Panc1 (cell line): ENCODE data around the gene CBY1. TPM values are rescaled to one million over a fixed set of nuclear protein-coding genes. Genes with fewer than 3 reads are reported as not detected.

Experiments used
- ATAC-seq: fragments of 200-7000 bp; cut with Tn5 transposase; 2 replicates; pipeline ENCODE4 v1.9.1; 2020; ENCODE audit warnings: mild to moderate bottlenecking, moderate library complexity
- BruUV-seq: library from RNA; stranded (reverse); fragments of 400-500 nt; replicated peaks from 2 replicates; lab custom pipeline; 2021; lab: Mats Ljungman, UMichigan
- CTCF ChIA-PET: fragments of 300-600 bp; sonication (Branson Sonifier 250); formaldehyde crosslinking; loops from one replicate; lab custom pipeline; 2022; ENCODE audit warnings: antibody characterized with exemption; lab: Charles Lee
- POLR2A ChIA-PET: fragments of 300-600 bp; sonication (Branson Sonifier 250); formaldehyde crosslinking; loops from one replicate; lab custom pipeline; 2022; ENCODE audit warnings: antibody characterized with exemption; lab: Charles Lee
- DNase-seq: peaks from one replicate; pipeline ENCODE4 v3.0.0-alpha.2; 2010; ENCODE audit warnings: low read depth, low spot score
- H3K27ac ChIP-seq: 2 replicates; pipeline ENCODE4 v1.5.1; 2011; ENCODE audit warnings: mild to moderate bottlenecking, low read length, inconsistent platforms
- H3K27me3 ChIP-seq: fragments of 200-500 bp; sonication (Bioruptor generic); 2 replicates; pipeline ENCODE4 v1.6.0; 2014; ENCODE audit warnings: low read length, inconsistent platforms; ENCODE audit not compliant: control insufficient read depth, insufficient read depth
- H3K36me3 ChIP-seq: fragments of 200-500 bp; sonication (Bioruptor generic); 2 replicates; pipeline ENCODE4 v1.5.1; 2014; ENCODE audit warnings: inconsistent platforms, mild to moderate bottlenecking, low read length, moderate library complexity; ENCODE audit not compliant: control insufficient read depth, insufficient read depth
- H3K4me1 ChIP-seq: 2 replicates; pipeline ENCODE4 v1.5.1; 2011; ENCODE audit warnings: inconsistent platforms, mild to moderate bottlenecking, low read length, moderate library complexity; ENCODE audit not compliant: control insufficient read depth, insufficient read depth
- H3K4me3 ChIP-seq, 2 experiments: 2 replicates each; pipeline ENCODE4 v1.5.1; 2011 to 2012; ENCODE audit warnings: low read depth in 2 of 2, low read length in 2 of 2, mild to moderate bottlenecking in 2 of 2, inconsistent platforms in 1 of 2, moderate library complexity in 1 of 2
- H3K9me3 ChIP-seq: fragments of 200-500 bp; sonication (Bioruptor generic); 2 replicates; pipeline ENCODE4 v1.5.1; 2014; ENCODE audit warnings: low read depth, mild to moderate bottlenecking, inconsistent platforms, low read length, moderate library complexity; ENCODE audit not compliant: control insufficient read depth, insufficient read depth
- CTCF ChIP-seq: fragments of 450-650 bp; IDR thresholded peaks from 2 replicates; pipeline ENCODE4 v1.5.1; 2017; ENCODE audit warnings: mild to moderate bottlenecking
- POLR2AphosphoS5 ChIP-seq: IDR thresholded peaks from 2 replicates; pipeline ENCODE4 v1.6.1; 2012; ENCODE audit warnings: mild to moderate bottlenecking, low read depth, low read length, moderate library complexity
- REST ChIP-seq, 2 experiments: IDR thresholded peaks; 2 replicates each; pipeline ENCODE4 v1.6.1; 2011 to 2012; ENCODE audit warnings: low read depth in 2 of 2, control low read depth in 1 of 2, low read length in 1 of 2, mild to moderate bottlenecking in 1 of 2, moderate library complexity in 1 of 2; ENCODE audit not compliant: insufficient read depth in 1 of 2
- SIN3A ChIP-seq: IDR thresholded peaks from 2 replicates; pipeline ENCODE4 v1.6.1; 2012; ENCODE audit warnings: low read depth, mild to moderate bottlenecking, low read length, moderate library complexity, borderline replicate concordance; ENCODE audit not compliant: insufficient read depth
- TCF7L2 ChIP-seq: IDR thresholded peaks from 2 replicates; pipeline ENCODE4 v1.6.1; 2011; ENCODE audit warnings: mild to moderate bottlenecking, low read depth, low read length, inconsistent platforms
- in situ Hi-C: cut with HindIII; loops from 2 replicates; pipeline ENCODE4 v1.10.0; 2016; ENCODE audit warnings: low sequenced_read_pairs, low pct_unique_long_range_greater_than_20kb
- intact Hi-C: fragments of 100-400 bp; cut with micrococcal nuclease; formaldehyde crosslinking; loops from one replicate; pipeline ENCODE4 v1.10.0; 2022; ENCODE audit not compliant: unreplicated experiment
- total RNA-seq: library from RNA; stranded (reverse); gene quantifications from one replicate; pipeline ENCODE4 v1.2.1, GENCODE V29; 2021; ENCODE audit not compliant: unreplicated experiment

The CBY1 gene
- total RNA-seq, 1 experiment from 2014 or later: 20.4 TPM

- Histone ChIP-seq H3K4me1 (no peaks in the 10 kb centered on the region; the same call in 1 of the 2 replicates), H3K27me3 (no peaks in the 10 kb centered on the region), H3K36me3 (peaks cover 4% of the 10 kb centered on the region; the same call in 1 of the 2 replicates), H3K4me3 (no peak overlapping the region), H3K27ac (no peak overlapping the region), H3K9me3 (no peaks in the 10 kb centered on the region)
- intact Hi-C loops: no loop called here
- no peak for ATAC-seq
- TF ChIP-seq REST (IDR thresholded peaks at IDR 0.05; ENCODE audit: insufficient read depth in 1 of 2, low read depth in 2 of 2, low read length in 1 of 2): no peak
- TF ChIP-seq SIN3A: no peak
- no peak for TF ChIP-seq POLR2AphosphoS5
- no peak for TF ChIP-seq TCF7L2
- TF ChIP-seq CTCF: no peak
- in situ Hi-C loops: no loop called here
- DNase-seq: no peak
- CTCF ChIA-PET: no interaction called here
- POLR2A ChIA-PET: no interaction called here
- no TSS peak for BruUV-seq
Measured at GRCh38 chr22:38653741-38654140, 2.7 kb upstream of the CBY1 start.

- POLR2A ChIA-PET: no interaction called here
Measured at GRCh38 chr22:38655519-38656255, 751 bp upstream of the CBY1 start.

More at GRCh38 chr22:38655519-38656255, 751 bp upstream of the CBY1 start:
- Histone ChIP-seq H3K4me1 (no peaks in the 10 kb centered on the region; the same call in 1 of the 2 replicates), H3K36me3 (peaks cover 4% of the 10 kb centered on the region; the same call in 1 of the 2 replicates), H3K27ac (peak overlapping the region; percentile 91), H3K4me3 (peak overlapping the region; percentile 76 to 77), H3K27me3 (no peaks in the 10 kb centered on the region), H3K9me3 (no peaks in the 10 kb centered on the region)
- TF ChIP-seq CTCF (no peak), REST (IDR thresholded peaks at IDR 0.05; ENCODE audit: insufficient read depth in 1 of 2, low read depth in 2 of 2, low read length in 1 of 2) (no peak), TCF7L2 (no peak), SIN3A (no peak; the same call in 1 of the 2 replicates), POLR2AphosphoS5 (no peak)
- in situ Hi-C loops: no loop called here
- peak; percentile 49 for ATAC-seq
- intact Hi-C loops: no loop called here
- DNase-seq: no peak
- CTCF ChIA-PET: interaction anchor here (0.7 kb wide), 1 partner anchor 295 kb away, joined by 3 read pairs; no protein-coding TSS in a partner anchor
- BruUV-seq: TSS peak; percentile 88
